ENCODE measurements around the gene SAMD11.

GRCh38 chr1:914131-914890, 9.4 kb upstream of the SAMD11 start:
- no peak for TF ChIP-seq YY1 (IDR thresholded peaks at IDR 0.05; ENCODE audit: low read depth, low read length)
- no peak for TF ChIP-seq TEAD4 (IDR thresholded peaks at IDR 0.05; ENCODE audit: low read depth, low read length)
- no peak for TF ChIP-seq SP1 (IDR thresholded peaks at IDR 0.05; ENCODE audit: low read depth, low read length)
- TF ChIP-seq, protein P1, sequence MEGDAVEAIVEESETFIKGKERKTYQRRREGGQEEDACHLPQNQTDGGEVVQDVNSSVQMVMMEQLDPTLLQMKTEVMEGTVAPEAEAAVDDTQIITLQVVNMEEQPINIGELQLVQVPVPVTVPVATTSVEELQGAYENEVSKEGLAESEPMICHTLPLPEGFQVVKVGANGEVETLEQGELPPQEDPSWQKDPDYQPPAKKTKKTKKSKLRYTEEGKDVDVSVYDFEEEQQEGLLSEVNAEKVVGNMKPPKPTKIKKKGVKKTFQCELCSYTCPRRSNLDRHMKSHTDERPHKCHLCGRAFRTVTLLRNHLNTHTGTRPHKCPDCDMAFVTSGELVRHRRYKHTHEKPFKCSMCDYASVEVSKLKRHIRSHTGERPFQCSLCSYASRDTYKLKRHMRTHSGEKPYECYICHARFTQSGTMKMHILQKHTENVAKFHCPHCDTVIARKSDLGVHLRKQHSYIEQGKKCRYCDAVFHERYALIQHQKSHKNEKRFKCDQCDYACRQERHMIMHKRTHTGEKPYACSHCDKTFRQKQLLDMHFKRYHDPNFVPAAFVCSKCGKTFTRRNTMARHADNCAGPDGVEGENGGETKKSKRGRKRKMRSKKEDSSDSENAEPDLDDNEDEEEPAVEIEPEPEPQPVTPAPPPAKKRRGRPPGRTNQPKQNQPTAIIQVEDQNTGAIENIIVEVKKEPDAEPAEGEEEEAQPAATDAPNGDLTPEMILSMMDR (IDR thresholded peaks at IDR 0.05; ENCODE audit: control extremely low read depth in 1 of 3, insufficient read depth in 1 of 3, low read depth in 1 of 3, low read length in 3 of 3): no peak
- TF ChIP-seq POLR2A (IDR thresholded peaks at IDR 0.05; ENCODE audit: control extremely low read depth in 1 of 2, low read depth in 2 of 2, low read length in 2 of 2): no peak
- TF ChIP-seq NRF1 (IDR thresholded peaks at IDR 0.05; ENCODE audit: low read depth, low read length): no peak
- no peak for TF ChIP-seq EZH2 (IDR thresholded peaks at IDR 0.05; ENCODE audit: low read depth, low read length, severe bottlenecking)
- TF ChIP-seq CBX5 (IDR thresholded peaks at IDR 0.05; ENCODE audit: low read depth, low read length): no peak
- TF ChIP-seq, protein P2, sequence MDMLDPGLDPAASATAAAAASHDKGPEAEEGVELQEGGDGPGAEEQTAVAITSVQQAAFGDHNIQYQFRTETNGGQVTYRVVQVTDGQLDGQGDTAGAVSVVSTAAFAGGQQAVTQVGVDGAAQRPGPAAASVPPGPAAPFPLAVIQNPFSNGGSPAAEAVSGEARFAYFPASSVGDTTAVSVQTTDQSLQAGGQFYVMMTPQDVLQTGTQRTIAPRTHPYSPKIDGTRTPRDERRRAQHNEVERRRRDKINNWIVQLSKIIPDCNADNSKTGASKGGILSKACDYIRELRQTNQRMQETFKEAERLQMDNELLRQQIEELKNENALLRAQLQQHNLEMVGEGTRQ (IDR thresholded peaks at IDR 0.05; ENCODE audit: low read length): no peak
- no peak for TF ChIP-seq ZNF274 (IDR thresholded peaks at IDR 0.05; ENCODE audit: borderline replicate concordance, extremely low read depth, low read length)
- no peak for TF ChIP-seq KDM1A (IDR thresholded peaks at IDR 0.05; ENCODE audit: borderline replicate concordance, low read length)
- no peak for TF ChIP-seq GABPA (IDR thresholded peaks at IDR 0.05; ENCODE audit: borderline replicate concordance, insufficient read depth, low read length)
- no peak for TF ChIP-seq POLR2AphosphoS5 (IDR thresholded peaks at IDR 0.05; ENCODE audit: low read depth, low read length)
- TF ChIP-seq BACH1 (IDR thresholded peaks at IDR 0.05; ENCODE audit: low read length): no peak
